ENCODE measurements around the gene HOATZ.

HOATZ gene

DNA sequence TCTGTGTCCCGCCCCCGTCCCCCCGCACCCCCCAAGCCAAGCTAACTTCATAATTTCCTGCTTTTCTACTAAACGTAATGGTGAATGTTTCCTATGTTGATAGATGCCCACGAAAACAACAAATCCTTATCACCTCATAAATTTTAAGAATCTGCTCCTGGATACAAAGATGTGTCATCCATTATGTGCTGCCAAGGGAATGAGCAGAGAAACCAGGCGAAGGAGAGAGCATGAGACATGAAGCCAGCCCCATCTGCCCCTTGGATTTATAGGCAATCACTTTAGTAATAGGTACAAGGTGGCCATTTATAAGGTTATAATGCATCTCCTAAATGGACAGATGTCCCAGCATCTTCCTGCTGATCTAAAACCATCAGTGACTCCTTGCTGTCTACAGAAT is 56.2 kb downstream of the HOATZ start:
- TF ChIP-seq GATA2 (IDR thresholded peaks at IDR 0.05; ENCODE audit: low read depth, low read length) (no peak), GATA3 (IDR thresholded peaks at IDR 0.05; ENCODE audit: low read depth, low read length) (no peak)

DNA sequence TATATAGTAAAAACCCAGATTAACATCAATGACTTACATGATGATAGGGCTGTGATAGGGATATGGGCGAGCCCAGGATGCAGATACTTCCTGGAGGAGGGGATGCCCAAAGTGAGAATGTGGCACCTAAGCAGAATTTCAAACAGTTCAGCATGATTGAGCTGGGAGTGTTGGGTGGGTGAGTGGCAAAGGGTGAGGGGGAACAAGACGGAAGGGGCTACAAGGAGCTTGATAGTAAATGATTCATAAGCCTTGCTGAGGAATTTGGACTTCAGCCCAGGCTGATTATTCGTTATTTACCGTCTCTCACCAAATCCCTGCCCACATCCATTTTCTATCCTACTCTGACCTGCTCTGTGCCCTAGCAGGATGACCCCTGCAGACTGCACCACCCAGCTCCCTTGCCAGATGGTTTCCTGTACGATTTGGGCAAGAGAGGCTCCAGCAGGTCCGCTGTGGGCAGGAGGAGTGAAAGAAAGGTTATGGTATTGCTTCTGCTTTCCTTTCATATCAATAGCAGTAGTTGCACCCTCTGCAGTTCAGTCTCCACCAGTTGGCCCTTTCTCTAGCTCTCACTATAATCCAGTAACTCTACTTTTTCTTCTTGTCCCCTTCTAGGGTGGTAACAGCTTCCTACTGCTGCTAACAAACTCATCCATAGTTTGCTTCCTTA is 57.4 kb downstream of the HOATZ start:
- TF ChIP-seq GATA3 (IDR thresholded peaks at IDR 0.05; ENCODE audit: low read depth, low read length) (no peak), GATA2 (IDR thresholded peaks at IDR 0.05; ENCODE audit: low read depth, low read length) (no peak)

DNA sequence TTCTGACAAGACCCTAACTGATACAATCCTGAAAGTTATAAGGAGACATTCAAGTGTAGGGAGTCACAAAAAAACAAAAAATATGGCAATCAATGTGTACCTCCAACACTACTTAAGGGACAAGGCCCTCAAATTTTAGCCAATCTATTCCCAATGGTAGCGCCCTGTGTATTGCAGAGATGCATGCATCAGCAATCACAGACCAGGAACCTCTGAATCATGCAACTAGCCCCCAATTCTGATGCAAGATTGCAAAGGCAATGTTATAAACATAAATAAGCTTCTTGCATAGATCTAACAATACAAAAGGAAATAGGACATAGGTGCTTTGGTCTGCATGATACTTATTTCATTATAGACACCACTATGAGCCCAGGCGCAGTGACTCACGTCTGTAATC is 58.0 kb downstream of the HOATZ start:
- TF ChIP-seq GATA2 (IDR thresholded peaks at IDR 0.05; ENCODE audit: low read depth, low read length) (no peak), GATA3 (IDR thresholded peaks at IDR 0.05; ENCODE audit: low read depth, low read length) (no peak)

DNA sequence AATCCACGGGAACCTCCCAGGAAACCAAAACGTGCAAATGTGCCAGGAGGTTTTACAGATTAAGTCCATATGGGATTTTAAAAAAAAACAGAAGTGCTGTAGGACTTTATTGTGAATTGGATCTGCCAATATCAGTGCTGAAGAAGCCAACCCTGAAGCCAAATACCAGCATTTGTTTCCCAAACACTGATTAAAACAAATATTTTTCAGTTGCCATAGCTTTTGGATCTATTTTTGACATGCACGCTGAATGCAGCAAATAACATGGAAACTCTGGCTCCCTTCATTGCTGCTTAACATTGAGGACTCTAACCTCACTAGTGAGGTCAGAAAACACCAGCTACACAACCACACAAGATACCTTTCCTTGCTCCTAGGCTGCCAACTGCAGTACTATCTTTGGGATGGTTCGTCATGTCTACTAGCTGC is 59.3 kb downstream of the HOATZ start:
- TF ChIP-seq GATA3 (IDR thresholded peaks at IDR 0.05; ENCODE audit: low read depth, low read length), result no peak

DNA sequence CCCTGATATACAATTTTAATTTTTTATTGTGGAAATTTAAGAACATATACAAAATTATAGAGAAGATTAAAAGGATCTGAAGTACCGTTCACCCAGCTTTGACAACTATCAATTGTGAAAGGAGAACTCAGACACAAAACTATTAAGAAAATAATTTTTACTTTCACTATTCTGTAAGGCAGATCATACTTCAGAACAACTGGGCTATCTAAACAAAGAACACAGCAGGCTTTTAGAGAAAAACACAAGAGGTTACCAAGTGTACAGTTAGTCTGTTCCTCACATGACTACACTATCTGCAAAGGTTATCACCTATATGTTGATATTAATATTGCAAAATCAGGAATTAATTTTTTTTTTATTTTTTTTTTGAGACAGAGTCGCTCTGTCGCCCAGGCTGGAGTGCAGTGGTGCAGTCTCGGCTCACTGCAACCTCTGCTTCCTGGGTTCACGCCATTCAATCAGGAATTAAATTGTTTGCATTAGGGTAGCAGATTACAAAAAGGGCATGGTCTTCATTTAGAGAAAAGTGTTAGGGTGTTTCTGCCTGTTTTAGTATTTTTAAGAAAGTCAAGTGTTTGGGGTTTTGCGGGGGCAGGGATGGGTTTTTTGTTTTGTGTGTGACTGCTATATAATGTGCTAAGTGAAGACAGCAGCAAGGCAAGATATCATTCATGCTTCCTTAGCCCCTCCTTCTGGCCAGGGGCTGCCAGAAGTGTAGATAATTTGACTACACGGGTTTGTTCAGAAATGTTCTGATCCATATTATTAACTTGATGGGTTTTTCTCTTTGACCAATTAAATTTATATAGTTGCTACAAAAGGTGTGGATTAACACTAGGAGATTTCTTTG is 60.0 kb downstream of the HOATZ start:
- TF ChIP-seq GATA3 (IDR thresholded peaks at IDR 0.05; ENCODE audit: low read depth, low read length) (no peak), GATA2 (IDR thresholded peaks at IDR 0.05; ENCODE audit: low read depth, low read length) (no peak)

DNA sequence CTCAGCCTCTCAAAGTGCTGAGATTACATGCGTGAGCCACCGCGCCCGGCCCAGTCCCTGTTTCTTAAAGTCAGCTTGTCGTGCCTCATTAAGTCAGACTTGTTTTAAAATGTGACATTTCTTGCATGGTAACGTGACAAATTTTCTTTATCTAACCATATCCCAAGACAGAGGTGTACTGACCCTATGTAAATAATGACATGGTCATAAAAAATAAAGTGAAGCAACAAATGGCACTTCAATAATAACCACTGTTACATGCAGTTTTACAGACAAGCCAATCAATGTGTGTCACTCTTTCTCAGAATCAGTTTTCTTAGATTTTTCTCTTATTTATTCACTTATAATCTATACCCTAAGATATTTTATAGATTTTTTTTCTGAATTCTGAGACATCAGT is 61.2 kb downstream of the HOATZ start:
- TF ChIP-seq GATA3 (IDR thresholded peaks at IDR 0.05; ENCODE audit: low read depth, low read length), result no peak
- TF ChIP-seq GATA2 (IDR thresholded peaks at IDR 0.05; ENCODE audit: low read depth, low read length), result no peak

DNA sequence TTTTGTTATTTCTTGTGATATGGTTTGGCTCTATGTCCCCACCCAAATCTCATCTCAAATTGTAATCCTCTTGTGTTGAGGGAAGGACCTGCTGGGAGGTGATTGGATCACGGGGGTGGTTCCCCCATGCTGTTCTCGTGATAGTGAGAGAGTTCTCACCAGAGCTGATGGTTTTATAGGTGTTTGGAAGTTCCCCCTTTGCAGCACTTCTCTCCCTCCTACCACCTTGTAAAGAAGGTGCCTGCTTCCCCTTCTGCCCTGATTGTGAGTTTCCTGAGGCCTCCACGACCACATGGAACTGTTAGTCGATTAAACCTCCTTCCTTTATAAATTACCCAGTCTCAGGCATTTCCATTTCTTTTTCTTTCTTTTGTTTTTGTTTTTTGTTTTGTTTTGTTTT is 63.2 kb downstream of the HOATZ start:
- no peak for TF ChIP-seq GATA2 (IDR thresholded peaks at IDR 0.05; ENCODE audit: low read depth, low read length)
- TF ChIP-seq GATA3 (IDR thresholded peaks at IDR 0.05; ENCODE audit: low read depth, low read length), result no peak

DNA sequence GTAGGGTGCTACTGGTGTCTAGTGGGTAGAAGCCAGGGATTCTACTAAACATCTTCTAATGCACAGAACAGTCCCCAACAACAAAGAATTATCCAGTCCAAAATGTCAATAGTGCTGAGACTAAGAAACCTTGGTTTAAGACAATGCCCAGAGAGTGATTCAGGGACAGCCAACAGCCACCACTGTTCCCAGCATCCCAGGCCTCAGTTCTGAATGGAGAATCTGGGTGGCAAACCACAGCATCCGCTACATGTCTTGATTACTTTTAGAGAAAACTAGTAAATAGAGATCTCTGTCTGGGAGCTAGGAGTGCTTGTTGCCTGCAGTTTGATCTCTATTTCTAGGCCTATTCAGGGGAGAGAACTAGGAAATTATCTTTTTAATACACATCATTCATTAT is 66.8 kb downstream of the HOATZ start:
- TF ChIP-seq GATA3 (IDR thresholded peaks at IDR 0.05; ENCODE audit: low read depth, low read length) (no peak), GATA2 (IDR thresholded peaks at IDR 0.05; ENCODE audit: low read depth, low read length) (no peak)

DNA sequence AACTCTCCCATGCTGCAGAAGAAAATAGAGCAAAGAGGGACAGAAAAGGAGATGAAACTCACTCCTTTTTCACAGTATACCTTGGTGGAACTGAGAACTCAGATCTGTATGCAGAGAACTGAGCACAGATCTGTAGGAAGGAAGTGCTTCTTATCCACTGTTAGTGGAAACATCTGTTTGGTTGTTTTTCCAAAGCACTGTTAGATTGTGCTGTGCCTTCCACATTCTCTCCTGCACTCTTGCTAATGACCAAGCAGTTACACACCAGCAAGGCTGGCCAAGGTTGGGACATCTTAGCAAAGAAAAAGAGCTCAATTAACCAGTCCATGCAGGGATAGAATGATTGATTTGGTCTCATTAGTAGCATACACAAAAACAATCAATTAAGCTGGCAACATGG is 67.6 kb downstream of the HOATZ start:
- no peak for TF ChIP-seq GATA2 (IDR thresholded peaks at IDR 0.05; ENCODE audit: low read depth, low read length)
- no peak for TF ChIP-seq GATA3 (IDR thresholded peaks at IDR 0.05; ENCODE audit: low read depth, low read length)

DNA sequence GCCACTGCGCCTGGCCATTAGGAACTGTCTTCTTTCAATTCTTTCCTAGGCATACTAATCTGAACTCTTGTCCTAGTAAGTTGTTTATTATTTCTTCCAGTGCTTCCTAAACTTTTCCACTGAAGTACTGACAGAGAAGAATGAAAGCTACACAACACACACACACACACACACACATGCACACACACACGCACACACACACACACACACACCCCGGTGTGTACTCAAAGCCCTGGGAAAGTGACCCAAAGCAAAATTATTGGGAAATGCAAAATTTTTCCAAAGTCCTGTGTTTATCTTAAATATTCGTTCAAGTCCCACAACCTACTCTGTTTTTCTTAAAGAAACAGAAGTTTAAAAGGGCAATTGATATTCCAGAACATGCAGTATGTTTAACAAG is 68.3 kb downstream of the HOATZ start:
- TF ChIP-seq GATA2 (IDR thresholded peaks at IDR 0.05; ENCODE audit: low read depth, low read length) (no peak), GATA3 (IDR thresholded peaks at IDR 0.05; ENCODE audit: low read depth, low read length) (no peak)

DNA sequence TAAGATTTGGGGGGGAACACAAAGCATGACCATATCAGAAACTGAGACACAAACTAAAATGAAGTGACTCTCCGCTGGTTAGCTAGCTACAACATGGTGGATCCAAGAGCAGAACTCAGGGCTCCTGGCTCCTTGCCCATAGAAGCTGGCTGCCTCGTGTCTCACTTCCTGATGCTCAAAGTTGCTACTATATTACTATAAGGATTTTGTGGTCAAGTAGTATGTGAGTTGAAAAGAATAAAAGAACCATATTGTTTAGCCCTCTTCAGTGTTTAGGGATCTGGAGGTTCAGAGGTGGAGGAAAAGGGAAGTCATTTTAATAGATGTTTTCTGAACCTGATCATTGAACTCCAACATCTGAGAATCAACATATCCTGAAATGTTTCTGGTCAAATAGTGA is 70.8 kb downstream of the HOATZ start:
- TF ChIP-seq GATA2 (IDR thresholded peaks at IDR 0.05; ENCODE audit: low read depth, low read length), result no peak
- no peak for TF ChIP-seq GATA3 (IDR thresholded peaks at IDR 0.05; ENCODE audit: low read depth, low read length)

DNA sequence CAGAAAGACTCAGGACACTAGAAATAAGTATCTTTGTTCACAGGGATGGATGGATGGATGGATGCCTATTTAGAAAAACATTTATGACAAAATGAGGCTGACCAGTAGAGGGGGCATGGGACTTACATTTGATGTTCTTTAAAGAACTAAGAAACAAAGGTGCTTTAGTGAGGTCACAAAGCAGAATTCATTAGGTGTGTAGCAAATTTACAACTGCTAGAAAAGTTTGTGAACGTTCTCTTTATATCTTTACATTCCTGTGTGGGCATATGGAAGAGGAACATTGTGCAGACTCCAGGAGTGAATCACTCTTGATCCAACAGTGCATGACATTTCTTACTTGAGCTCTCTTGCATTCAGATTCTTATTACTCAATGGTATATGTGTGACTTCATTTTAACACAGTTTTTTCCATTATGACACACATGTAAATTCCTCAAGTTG is 71.8 kb downstream of the HOATZ start:
- TF ChIP-seq GATA3 (IDR thresholded peaks at IDR 0.05; ENCODE audit: low read depth, low read length) (no peak), GATA2 (IDR thresholded peaks at IDR 0.05; ENCODE audit: low read depth, low read length) (no peak)

Measured in SH-SY5Y (cell line).